OCI-LY7 (cell line): ENCODE results near the gene PCDHGB5.
"Not testable (repeated sequence)": the region's sequence is repeated elsewhere in the genome, so short reads cannot be mapped to it uniquely, and the experiment has no call there.

ENCODE experiments used
- CTCF ChIP-seq: fragments of 200-600 bp; sonication (generic); conservative IDR thresholded peaks from 2 replicates; pipeline ENCODE4 v1.5.1; 2014; ENCODE audit warnings: mild to moderate bottlenecking, antibody characterized with exemption, low read length, moderate library complexity, mixed read lengths
- EZH2phosphoT487 ChIP-seq: fragments of 200-600 bp; sonication (generic); IDR thresholded peaks from 2 replicates; pipeline ENCODE4 v1.6.1; 2018; ENCODE audit warnings: low read depth, borderline replicate concordance, mild to moderate bottlenecking, mixed run types, antibody characterized with exemption, low read length, moderate library complexity, mixed read lengths

DNA sequence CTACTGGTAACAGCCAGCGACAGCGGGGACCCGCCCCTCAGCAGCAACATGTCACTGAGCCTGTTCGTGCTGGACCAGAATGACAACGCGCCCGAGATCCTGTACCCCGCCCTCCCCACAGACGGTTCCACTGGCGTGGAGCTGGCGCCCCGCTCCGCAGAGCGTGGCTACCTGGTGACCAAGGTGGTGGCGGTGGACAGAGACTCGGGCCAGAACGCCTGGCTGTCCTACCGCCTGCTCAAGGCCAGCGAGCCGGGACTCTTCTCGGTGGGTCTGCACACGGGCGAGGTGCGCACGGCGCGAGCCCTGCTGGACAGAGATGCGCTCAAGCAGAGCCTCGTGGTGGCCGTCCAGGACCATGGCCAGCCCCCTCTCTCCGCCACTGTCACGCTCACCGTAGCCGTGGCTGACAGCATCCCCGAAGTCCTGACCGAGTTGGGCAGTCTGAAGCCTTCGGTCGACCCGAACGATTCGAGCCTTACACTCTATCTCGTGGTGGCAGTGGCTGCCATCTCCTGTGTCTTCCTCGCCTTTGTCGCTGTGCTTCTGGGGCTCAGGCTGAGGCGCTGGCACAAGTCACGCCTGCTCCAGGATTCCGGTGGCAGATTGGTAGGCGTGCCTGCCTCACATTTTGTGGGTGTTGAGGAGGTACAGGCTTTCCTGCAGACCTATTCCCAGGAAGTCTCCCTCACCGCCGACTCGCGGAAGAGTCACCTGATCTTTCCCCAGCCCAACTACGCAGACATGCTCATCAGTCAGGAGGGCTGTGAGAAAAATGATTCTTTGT is 3.2 kb upstream of the PCDHGB5 start:
- not testable (repeated sequence) for TF ChIP-seq EZH2phosphoT487, CTCF
